Dermis microvascular lymphatic vessel endothelial cell (primary cell): ENCODE results near the gene SNRNP35. TPM values are rescaled to one million over a fixed set of nuclear protein-coding genes. Genes with fewer than 3 reads are reported as not detected.
"Not testable (repeated sequence)": the region's sequence is repeated elsewhere in the genome, so short reads cannot be mapped to it uniquely, and the experiment has no call there.

Experiments used
- DNase-seq, 2 donors: peaks; one replicate each; pipeline versions ENCODE4 v3.0.0 to v3.0.0-alpha.2; 2010; ENCODE audit warnings: low read depth in 2 of 2
- total RNA-seq: library from RNA; depleted of rRNA; stranded (reverse); fragments of >200 nt; gene quantifications from 2 replicates; pipeline ENCODE4 v1.2.1, GENCODE V29; 2014

SNRNP35 gene
- total RNA-seq, 1 donor from 2014 or later: 11.3 TPM

DNA sequence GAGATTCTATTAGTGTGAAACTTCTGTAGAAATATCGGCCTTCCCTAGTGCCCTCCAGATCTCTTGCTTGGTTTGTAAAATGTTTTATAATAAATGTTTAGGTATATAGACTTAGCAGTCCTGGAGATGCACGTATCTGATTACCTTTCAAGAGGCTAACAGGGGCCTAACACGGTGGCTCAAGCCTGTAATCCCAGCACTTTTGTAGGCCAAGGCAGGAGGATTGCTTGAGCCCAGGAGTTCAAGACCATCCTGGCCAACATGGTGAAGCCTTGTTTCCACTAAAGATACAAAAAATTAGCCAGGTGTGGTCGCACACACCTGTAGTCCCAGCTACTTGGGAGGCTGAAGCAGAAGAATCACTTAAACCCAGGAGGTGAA is 11.6 kb upstream of the SNRNP35 start:
- DNase-seq: no peak

DNA sequence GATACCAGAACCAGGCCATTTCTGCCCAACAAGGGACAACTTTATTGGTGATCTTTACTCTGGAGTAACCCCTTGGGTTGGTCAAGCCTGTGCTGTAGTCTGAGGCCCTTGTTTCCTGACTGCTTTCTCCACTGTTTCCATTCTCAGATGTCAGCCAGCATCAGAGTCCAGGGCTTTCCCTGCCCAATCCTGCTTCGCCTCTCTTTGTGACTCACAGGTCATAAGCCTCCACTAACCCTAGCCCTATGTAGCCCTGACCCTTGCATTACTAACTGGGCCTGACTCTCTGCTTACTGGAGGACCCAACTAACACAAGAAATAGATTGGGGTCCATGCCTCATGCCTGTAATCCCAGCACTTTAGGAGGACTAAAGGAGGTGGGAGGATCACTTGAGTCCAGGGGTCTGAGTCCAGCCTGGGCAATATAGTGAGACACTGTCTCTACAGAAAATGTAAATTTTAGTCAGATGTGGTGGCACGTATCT is 8.6 kb upstream of the SNRNP35 start:
- DNase-seq: no peak

- DNase-seq: no peak
Measured at GRCh38 chr12:123449856-123450255, 8.1 kb upstream of the SNRNP35 start.

DNA sequence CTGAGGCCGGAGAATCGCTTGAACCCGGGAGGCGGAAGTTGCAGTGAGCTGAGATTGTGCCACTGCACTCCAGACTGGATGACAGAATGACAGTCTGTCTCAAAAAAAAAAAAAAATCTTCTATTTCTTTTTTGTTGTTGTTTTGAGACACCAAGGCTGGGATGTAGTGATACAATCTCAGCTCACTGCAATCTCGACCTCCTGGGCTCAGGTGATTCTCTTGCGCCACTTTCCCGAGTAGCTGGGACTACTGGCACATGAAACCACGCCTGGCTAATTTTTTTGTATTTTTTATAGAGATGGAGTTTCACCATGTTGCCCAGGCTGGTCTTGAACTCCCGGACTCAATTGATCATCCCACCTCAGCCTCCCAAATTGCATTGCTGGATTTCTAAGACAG is 7.3 kb upstream of the SNRNP35 start:
- DNase-seq: no peak

- not testable (repeated sequence) for DNase-seq
Measured at GRCh38 chr12:123452276-123452550, 5.7 kb upstream of the SNRNP35 start.

DNA sequence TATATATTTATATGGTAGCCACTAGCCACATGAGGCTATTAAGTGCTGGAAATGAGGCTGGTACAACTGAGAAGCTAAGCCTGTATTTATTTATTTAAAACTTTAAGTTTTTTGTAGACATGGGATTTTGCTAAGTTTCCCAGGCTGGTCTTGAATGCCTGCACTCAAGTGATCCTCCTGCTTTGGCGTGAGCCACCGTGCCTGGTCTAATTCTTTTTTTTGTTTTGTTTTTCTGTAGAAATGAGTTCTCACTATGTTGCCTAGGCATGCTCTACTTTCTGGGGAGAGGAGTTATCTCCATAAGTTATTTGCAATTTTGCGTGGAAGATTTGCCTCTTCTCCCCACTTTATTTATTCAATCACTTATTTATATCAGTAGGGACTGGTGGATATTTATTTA is 4.8 kb upstream of the SNRNP35 start:
- DNase-seq: no peak

GRCh38 chr12:123463174-123463573 is 5.2 kb downstream of the SNRNP35 start:
- DNase-seq: not testable (repeated sequence)

DNA sequence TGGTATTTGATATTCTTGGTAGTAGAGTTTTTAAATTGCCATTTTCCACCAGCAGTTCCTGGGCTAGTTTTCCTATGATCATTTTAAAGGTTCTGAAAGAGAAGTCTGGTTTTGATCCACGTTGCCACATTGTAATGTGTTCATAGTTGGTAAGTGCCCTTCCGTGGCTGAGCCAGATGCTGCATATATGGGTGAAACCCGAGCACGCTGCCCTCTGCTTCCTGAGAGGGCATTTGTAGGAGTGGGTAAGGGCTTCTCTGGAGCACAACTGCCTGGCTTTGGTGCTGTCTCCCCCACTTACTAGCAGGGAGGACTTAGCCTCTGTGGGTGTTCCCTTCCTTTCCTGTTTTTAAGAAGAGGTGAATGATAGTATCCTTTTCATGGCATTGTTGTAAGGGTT is 7.1 kb downstream of the SNRNP35 start:
- peak in 1 of 2 donors; percentile 19 for DNase-seq

DNA sequence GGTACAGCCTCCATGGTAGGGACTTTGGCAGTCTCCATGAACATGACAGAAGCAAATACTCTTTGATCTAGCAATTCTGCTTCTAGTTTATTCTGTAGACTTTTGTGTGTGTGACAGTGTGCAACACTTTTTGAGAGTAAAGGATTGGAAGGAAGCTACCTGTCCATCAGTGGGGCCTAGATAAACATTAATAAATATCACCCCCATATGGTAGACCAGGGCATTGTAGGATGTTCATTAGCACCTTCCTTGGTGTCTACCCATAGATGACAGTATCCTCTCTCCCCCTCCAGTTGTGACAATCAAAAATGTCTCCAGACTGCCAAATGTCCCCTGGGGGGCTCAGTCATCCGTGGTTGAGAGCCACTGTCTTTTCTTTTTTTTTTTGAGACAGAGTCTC is 10.8 kb downstream of the SNRNP35 start:
- peak in 1 of 2 donors; percentile 19 for DNase-seq

DNA sequence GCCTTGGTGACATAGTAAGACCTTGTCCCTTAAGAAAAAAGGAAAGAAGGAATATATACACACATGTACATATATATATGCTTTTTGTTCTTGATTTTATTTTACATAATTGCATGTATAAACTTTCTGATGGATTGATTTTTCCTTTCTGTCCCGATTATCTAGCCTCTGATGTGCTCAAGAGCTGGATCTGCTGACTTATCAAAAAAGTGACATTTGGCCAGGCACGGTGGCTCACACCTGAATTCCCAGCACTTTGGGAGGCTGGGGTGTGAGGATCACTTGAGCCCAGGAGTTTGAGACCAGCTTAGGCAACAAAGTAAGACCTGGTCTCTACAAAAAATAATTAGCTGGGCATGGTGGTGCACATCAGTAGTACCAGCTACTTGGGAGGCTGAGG is 12.0 kb downstream of the SNRNP35 start:
- DNase-seq: no peak

DNA sequence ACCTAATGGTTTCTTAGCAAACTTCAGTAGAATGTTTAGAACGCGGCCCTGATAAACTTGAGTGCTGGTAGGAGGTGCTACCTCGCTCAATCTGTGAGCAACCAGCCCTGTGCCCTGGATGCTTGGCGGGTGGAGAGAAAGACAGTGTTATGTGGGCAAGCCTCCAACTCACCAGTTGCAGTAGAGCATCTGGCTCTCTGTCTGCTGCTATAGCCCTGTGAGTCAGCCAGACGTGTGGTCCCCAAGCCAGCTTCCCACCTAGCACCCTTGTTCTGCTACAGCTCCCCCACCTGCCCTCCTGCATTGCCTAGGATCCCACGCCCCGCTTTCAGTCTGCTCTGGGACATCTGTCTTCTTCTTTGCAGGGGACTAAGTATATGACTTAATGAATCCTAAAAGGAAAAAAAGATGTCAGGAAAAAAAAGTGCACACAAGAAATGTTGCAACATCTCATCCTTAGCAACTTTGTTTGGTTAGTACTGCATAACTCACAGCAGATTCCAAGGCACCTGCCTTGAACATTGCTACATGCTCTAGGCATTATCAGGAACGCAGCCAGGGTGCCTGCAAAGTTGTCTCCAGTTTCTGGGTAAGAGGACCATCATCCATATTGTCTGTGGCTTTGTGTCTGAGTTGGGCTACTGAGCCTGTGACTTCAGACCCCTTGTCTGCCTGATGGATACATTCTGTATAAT is 13.6 kb downstream of the SNRNP35 start:
- no peak for DNase-seq

GRCh38 chr12:123472438-123472849 is 14.5 kb downstream of the SNRNP35 start:
- no peak for DNase-seq

DNA sequence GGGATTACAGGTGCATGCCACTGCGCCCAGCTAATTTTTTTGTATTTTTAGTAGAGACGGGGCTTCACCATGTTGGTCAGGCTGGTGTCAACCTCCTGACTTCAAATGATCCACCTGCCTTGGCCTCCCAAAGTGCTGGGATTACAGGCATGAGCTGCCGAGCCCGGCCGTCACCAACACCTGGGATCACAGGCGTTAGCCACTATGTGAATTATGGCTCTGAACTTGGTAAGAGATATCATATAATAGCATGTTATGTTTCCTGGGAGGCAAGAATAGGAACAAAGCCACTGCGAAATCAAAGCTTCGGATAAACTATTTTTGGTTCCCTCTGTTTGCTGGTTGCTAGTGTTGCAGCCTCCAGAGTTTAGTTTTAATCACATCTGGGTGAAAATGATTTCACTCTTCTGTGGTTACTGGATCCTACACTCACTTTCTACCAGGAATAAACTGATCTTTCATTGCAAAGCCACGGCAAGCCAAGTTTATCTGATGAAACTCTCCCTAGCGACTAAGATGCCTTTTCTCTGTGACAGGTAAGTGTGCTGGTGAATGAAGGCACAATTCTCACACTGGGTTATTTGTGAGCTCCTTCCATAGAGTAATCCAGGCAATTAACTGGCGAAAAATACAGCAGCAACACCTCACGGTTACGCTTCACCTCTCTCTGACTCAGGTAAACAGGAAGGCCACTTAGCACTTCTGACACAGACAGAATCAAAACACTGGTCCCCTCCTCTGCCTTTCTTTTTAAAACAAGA is 16.7 kb downstream of the SNRNP35 start:
- no peak for DNase-seq

GRCh38 chr12:123475246-123475703 is 17.3 kb downstream of the SNRNP35 start:
- no peak for DNase-seq

DNA sequence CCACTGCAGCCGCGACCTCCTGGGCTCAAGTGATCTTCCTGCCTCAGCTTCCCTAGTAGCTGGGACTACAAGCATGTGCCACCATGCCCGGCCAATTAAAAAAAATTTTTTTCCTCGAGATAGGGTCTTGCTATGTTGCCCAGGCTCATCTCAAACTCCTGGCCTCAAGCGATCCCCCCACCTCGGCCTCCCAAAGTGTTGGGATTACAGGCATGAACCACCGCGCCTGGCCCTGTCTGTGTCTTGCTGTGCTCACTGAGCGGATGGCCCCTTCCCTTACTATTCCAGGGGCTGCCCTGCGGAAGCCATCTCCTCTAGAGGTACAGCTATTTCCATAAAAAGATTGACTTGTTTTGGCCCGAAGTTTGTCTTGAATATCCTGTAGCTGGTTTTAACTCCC is 20.1 kb downstream of the SNRNP35 start:
- no peak for DNase-seq

GRCh38 chr12:123478762-123479161 is 20.8 kb downstream of the SNRNP35 start:
- peak; percentile 80 to 96 for DNase-seq

DNA sequence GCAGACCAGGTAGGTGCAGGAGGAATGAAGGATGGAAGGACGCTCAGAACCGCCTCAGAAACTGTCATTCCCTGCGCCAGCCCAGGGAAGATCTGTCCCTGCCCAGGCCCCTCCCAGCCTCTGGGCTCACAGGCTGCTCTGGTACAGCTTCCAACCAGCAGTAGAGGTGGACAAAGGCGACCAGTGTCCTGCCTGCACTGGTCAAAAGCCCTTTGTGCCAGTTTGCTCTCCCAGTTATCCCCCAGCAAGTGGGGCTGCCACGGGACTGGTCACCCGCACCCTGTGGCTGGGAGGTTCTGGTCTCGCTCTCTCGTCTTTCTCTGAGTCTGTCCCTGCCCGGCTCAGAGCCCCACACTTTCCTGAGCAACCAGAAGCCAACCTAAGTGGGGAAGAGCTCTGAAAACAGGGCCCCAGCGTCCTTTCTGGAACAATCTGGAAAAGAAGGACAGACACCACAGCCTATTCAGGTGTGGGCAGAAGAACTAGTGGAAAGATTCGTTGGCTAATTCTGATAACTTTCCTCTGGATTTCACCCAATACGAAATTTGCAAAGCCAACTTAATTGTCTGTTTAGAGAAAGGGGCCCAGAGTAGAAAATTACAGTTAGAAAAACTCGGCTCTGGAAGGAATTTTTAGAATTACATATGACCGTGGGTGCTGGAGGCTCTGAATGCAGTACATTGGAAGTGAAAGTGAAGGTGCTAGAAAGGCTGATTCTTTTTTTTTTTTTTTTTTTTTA is 21.7 kb downstream of the SNRNP35 start:
- no peak for DNase-seq

DNA sequence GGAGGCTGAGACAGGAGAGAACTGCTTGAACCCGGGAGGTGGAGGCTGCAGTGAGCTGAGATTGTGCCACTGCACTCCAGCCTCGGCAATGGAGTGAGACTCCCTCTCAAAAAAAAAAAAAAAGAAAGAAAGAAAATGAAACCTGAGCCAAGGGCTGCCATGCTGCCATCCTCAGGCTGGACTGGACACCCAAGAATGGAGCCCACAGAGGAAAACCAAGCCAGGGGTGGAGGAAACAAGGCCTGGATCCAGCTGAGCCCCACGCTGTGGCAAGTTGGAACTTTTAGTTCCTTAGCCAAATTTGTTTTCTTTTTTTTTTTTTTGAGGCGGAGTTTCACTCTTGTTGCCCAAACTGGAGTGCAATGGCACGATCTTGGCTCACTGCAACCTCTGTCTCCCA is 23.3 kb downstream of the SNRNP35 start:
- DNase-seq: not testable (repeated sequence)

DNA sequence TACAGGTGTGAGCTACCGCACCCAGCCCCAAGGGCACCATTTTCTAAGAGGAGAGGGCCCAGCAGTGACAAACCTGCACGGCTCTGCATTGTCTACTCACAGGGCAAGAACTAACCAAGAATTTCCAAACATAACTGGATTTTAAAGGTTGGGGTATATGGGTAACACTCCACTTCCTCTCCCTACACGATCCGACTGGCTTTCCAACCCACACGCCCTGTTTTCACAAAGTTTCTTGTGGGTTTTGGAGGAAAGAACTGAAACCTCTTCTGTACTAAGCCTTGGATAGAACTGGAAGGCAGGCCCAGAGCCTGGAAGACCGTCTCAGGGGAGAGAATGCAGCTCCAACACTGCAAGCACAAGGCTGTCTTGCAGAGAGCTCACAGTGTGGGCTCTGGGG is 24.9 kb downstream of the SNRNP35 start:
- DNase-seq: no peak

- peak in 1 of 2 donors; percentile 22 for DNase-seq
Measured at GRCh38 chr12:123483602-123484248, 25.8 kb downstream of the SNRNP35 start.

GRCh38 chr12:123485756-123486155 is 27.8 kb downstream of the SNRNP35 start:
- DNase-seq: no peak

GRCh38 chr12:123487428-123487827 is 29.5 kb downstream of the SNRNP35 start:
- DNase-seq: no peak
